Measurements from ENCODE around the gene DDX47.
"Not testable (repeated sequence)": the region's sequence is repeated elsewhere in the genome, so short reads cannot be mapped to it uniquely, and the experiment has no call there.

DNA sequence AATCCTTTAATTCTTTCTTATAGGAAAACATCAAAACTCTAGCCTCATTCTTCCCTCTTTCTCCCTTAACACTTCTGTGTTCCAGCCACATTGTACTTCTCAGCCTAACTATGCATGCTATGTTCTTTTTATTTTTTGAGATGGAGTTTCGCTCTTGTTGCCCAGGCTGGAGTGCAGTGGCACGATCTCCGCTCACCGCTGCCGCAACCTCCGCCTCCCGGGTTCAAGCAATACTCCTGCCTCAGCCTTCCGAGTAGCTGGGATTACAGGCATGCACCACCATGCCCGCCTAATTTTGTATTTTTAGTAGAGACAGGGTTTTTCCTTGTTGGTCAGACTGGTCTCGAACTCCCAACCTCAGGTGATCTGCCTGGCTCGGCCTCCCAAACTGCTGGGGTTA is 7.2 kb downstream of the DDX47 start:
- not testable (repeated sequence) for TF ChIP-seq POLR2AphosphoS5 (IDR thresholded peaks at IDR 0.05; ENCODE audit: low read depth, low read length); SIN3A (IDR thresholded peaks at IDR 0.05; ENCODE audit: borderline replicate concordance, low read depth, low read length); RAD21 (IDR thresholded peaks at IDR 0.05; ENCODE audit: low read length)
